Stimulated activated naive CD8-positive, alpha-beta T cell treated with anti-CD3 and anti-CD28 coated beads, Interleukin-15, Interleukin-2, amounts not matched to agents 100 U/mL and 50 U/mL, for 24 hours (primary cell): ENCODE data around the gene NDUFB2.
"Not testable (repeated sequence)": the region's sequence is repeated elsewhere in the genome, so short reads cannot be mapped to it uniquely, and the experiment has no call there.

Experiments
- ATAC-seq: fragments of 150-1000 bp; cut with Tn5 transposase; one replicate; pipeline ENCODE4 v1.10.0; 2021
- DNase-seq: peaks from one replicate; pipeline ENCODE4 v3.0.0; 2021

Gene NDUFB2

DNA sequence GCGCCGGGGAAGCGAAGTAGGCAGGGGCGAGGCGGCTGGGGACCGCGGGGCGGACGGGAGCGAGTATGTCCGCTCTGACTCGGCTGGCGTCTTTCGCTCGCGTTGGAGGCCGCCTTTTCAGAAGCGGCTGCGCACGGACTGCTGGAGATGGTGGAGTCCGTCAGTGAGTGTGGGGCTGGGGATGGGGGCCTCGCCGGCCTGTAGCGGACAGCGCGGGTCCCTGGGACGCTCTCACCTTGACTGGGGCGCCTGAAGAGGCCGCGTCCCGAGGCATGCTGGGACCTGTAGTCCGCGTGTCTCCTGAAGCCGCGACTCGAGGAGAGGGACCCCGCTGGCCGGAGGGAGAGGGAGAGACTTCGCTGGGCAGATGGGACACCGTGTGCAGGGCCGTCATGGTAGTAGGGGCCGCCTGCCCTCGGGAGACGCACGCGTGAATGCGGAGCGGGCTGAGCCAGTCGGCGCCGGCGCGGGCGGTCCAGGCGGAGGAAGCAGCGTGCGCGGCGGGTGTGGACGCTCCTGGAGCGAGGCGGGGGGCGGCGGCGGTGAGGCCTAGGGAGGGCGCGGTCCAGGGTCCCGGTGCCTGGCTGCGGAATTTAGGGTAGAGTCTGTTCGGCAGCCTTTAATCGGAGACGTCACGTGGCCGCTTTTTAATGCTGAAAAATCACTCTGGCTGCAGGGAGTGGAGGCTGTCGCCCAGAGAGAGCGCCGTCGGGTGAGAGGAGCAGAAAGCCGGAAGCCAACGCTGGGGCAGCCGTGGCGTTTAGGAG, at the start of gene NDUFB2:
Gene NDUFB2, plus strand, starts transcription at position 29 of the 767 bp plus-strand sequence. Its CDS starts 37 bp downstream, at position 66.
- ATAC-seq, result peak; percentile 86
- peak; percentile 75 for DNase-seq

DNA sequence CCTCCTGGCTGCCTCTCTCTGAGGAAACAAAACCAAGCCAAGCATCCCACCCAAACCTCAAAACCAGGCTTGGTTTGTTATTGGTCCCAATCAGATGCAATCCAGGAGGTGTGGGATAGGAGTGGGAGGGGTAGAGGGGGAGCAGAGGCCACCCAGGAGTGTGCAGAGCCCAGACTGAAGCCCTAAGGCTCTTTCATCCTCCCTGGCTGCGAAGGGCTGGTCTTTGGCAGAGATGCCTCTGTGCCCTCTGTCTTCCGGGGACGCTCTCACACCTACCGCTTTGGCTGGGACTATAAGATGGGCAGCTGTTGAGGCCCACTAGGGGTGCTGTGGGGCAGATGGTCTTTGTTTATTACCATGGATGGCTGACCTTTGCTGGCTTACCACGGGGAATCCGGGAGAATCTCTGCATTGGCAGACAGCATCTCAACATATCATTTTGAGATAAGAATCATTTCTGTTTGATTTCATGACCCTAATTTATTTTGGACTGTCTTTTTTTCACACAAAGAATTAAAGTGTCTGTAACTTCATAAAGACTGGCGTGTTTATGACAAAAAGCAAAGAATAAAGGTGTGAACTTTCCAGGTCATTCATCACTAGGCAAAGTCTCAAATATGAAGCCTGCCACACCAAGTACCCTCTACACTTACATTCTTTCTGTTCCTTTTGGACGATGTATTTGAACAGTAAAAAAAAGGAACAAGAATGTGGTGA, 49.4 kb upstream of the NDUFB2 start:
- peak; percentile 37 for DNase-seq
- peak; percentile 88 for ATAC-seq

DNA sequence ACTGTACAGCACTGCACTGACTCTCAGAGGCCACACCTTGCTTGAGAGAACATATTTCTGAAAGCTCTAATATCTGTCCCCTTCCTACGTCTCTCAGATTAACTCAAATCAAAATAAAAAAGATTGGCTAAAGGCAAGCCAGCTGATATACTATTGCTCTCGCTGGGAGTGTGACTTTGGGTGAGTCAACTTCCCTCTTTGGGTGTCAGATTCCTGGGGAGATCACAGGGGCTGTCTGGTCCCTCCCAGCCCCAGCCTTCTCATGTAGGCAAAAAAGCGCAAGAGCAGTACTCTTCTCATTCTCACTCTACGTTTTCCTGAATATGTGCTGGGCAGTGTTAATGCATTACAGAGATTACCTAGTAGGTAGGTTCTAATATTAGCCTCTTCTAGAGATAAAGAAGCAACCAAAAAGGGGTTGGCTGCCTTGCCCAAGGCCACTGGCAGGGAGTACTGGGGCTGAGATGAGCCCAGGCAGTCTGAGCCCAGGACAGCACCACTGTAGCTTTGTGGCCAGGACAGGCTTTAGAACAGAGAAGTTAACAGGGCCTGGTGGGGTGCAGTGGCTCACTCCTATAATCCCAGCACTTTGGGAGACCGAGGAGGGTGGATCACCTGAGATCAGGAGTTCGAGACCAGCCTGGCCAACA, 46.8 kb upstream of the NDUFB2 start:
- DNase-seq, result no peak
- no peak for ATAC-seq

DNA sequence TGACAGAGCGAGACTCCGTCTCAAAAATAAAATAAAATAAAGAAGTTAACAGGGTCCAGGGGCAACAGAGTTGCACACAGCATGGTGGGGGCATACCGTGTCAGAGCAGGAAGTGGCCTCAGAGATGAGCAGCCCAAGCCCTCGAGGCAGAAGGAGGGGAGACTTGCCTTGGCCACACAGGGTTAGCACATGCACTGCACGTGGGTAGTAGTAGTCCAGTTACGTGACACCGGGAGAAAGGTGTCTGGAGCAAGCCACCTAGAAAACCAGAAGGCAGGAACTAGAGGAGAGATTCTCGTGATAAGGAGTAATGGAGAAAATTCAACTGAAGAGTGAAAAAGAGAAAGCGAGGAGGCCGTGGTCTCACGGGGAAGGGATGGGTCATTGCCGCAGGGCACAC, 46.1 kb upstream of the NDUFB2 start:
- no peak for ATAC-seq

DNA sequence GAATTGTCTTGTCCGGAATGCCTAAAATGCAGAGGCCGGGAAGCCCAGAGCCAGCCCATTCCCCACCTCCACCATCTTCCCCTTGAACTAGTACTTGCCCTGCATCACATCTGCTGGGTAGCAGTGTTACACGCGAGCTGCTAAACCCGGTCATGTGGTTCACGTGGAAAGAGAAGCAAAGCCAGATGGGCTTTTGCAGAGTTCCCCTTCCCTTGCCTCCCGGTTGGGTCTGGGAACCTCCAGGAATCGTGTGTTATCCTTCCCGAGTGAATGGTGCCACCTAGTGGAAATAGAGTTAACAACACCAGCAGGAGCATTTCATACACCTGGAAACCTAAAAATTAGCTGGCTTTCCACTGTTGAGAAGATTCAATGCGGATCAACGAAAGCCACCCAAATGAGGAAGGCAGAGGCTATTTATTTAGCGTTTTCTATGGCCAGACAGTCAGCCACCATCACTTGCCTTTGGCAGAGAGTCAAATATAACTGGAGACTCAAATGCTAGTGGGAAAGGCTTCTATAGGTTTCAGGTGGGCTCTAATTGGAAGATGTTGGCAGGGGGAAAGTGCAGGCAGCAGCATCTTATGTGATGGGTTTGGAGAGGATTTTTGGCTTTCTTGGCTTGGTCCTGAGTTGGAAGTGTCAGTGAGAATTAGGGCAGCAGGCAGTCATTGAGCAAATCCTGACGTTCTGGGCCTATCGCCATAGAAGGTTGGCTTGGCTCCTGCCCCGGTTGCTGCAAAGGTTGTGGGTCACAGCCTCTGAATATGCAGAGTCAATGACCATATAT, 43.0 kb upstream of the NDUFB2 start:
- no peak for DNase-seq
- no peak for ATAC-seq

More for the DNA sequence above, 46.1 kb upstream of the NDUFB2 start:
- no peak for DNase-seq

DNA sequence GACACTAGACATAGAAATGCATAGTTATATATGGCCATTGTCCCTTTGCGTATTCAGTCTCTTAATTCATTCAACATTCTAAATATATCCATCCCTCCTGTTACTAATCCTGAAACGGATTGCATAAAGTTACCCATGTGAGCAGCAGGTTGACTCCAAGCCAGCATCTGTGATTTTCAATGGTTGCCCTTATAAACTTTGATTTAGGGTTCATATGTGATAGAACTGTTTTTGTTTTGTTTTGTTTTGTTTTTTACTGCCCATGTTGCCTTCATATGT, 42.5 kb upstream of the NDUFB2 start:
- DNase-seq, result no peak
- ATAC-seq, result no peak

DNA sequence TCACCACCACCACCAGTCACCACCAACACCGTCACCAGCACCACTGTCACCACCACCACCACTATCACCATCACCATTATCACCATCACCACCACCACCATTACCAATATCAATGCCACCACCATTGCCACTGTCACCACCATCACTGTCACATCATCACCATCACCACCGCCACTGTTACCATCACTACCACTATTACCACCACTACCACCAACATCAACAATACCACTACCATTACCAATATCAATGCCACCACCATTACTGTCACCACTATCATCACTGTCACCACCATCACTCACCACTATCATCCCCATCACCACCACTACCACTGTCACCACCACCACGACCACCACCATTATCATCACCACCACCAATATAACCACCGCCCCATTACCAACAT, 41.8 kb upstream of the NDUFB2 start:
- no peak for ATAC-seq

DNA sequence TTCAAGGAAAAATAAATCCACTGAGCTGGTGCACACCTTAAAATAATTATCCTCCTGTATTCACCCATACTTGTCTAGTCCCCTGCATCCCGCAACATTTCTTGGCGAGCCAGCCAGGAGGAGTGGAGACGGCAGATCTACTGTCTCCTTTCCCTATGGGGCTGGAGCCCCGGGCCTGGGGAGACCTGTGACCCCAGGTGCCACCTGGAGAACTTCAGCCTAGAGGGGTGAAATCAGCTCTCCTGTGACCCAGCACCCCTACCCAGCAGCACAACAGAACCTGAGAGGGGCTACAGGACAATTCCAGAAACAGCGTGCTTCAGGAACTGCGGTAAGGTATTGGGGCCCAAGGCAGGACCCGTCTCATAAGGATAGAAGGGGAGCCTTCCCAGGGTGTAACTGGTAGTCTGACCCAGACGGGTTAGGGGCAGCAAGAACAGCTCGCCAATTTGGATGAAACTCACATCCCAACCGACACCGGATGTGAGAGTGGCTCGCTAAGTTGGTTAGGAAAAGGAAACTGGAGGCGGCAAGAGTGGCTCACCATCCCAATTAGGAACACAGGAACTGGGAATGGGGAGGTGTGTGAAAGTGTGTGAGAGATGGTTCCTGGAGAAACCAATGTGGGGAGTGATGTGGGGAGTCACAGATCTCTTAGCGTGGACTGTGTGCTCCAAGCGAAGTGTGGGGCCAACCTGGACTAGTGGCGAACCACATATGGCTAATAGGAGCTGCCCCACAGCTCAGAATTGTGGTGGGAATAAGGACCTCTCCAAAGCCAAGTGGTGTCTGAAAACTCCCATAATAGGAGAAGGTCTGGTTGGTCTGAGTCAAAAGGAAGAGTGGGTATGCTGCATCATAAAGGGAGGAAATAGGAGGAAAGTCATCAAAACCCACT, 40.7 kb upstream of the NDUFB2 start:
- no peak for ATAC-seq

More for the DNA sequence above, 41.8 kb upstream of the NDUFB2 start:
- DNase-seq, result no peak

DNA sequence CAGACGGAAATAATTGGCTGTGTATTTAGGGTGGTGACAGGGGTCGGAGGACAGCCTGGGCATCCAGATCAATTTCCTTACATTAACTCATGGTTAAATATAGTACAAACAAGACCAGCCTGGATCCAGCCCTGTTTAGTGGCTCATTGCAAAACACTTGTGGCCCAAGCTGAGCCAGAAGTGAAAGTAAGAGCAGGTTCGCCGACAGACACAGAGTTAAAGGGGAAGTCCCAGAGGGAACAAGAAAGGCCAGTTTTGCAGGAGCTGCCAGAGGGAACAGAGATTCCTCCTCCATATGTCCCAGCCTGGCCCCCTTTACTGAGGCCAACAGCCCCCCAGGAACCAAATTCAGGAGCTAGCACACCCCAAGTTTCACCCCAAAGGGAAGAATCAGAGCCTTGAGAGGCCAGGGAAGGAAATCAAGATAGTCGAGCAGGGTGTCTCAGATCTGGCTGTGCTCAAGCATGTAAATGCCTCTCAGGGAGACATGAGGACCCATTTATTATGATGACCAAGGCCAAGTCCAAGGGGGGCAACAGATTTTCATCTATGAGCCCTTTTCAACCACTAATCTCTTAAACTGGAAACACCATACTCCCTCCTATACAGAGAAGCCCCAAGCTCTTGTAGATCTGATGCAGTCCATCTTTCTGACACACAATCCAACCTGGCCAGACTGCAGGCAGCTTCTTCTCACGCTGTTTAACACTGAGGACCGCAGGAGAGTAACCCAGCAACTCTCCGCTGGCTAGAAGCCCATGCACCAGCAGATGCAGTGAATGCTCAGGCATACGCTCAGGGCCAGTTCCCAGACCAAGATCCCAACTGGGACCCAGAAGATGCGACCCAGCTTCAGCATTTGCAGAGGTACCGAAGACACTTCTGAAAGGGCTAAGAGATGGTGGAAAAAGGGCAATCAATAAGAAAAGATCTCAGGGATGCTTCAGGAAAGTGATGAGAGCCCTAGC, 39.7 kb upstream of the NDUFB2 start:
- ATAC-seq, result peak; percentile 84
- DNase-seq, result peak; percentile 46

More for the DNA sequence above, 40.7 kb upstream of the NDUFB2 start:
- no peak for DNase-seq

DNA sequence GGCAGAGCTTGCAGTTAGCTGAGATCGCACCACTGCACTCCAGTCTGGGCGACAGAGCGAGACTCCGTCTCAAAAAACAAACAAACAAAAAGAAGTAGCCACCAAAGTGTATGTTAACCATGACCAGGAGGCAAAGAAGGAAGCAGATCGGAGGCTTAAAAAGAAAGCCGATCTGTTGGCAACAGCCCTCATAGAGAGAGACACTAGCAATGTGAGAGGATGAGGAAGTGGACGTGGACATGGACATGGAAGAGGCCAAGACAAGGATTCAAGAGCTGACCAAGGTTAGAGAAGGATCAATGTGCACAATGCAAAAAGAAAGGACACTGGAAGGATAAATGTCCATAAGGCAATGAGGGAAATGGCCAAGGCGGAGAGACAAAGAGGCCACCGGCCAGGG, 38.6 kb upstream of the NDUFB2 start:
- no peak for DNase-seq
- no peak for ATAC-seq

DNA sequence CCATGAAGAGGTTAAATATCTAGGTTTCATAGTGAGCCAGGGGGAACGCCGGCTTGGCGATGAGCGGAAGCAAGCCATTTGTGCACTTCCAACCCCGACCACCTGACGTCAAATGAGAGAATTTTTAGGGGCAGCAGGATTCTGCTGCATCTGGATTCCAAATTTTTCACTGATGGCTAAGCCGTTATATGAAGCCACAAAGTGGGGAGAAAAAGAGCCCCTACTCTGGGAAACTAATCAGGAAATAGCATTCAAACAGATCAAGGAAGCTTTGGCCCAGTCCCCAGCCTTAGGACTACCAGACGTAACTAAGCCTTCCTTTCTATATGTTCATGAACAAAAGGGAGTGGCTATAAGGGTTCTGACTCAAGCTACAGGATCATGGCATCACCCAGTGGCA, 36.7 kb upstream of the NDUFB2 start:
- no peak for DNase-seq
- ATAC-seq, result no peak

DNA sequence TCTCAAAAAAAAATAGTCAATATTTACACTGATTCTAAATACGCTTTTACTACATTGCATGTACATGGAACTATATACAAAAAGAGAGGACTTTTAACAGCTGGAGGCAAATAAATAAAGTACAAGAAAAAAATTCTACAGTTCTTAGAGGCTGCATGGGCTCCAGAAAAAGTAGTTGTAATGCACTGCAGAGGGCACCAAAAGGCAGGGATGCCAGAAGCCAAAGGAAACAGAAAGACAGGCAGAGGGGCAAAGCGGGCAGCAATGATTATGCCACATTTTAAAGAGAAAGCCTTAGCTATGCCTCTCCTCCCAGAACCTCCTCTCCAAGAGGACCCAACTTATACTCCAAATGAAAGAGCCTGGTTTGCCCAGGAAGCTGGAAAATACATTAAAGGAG, 35.4 kb upstream of the NDUFB2 start:
- ATAC-seq (no peak), DNase-seq (no peak)

DNA sequence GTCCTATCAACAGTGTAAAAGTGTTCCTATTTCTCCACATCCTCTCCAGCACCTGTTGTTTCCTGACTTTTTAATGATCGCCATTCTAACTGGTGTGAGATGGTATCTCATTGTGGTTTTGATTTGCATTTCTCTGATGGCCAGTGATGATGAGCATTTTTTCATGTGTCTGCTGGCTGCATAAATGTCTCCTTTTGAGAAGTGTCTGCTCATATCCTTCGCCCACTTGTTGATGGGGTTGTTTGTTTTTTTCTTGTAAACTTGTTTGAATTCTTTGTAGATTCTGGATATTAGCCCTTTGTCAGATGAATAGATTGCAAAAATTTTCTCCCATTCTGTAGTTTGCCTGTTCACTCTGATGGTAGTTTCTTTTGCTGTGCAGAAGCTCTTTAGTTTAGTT, 33.6 kb upstream of the NDUFB2 start:
- DNase-seq, ATAC-seq: not testable (repeated sequence)

DNA sequence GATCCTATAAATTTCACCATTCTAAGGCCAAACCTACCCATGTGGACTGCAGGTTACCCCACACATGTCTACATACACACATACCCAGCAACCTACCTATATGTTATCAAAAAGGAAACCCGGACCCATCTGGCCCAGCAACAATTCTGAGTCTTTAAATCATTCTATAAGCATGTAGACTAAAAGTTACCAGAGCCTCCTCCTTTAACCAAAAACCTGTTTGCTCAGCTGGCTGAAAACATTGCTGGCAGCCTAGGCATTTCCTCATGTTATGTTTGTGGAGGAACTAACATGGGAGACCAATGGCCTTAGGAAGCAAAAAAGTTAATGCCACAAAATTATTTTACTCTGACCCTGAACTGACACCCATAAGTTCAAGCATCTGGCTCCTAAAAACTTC, 29.0 kb upstream of the NDUFB2 start:
- ATAC-seq (no peak), DNase-seq (no peak)

DNA sequence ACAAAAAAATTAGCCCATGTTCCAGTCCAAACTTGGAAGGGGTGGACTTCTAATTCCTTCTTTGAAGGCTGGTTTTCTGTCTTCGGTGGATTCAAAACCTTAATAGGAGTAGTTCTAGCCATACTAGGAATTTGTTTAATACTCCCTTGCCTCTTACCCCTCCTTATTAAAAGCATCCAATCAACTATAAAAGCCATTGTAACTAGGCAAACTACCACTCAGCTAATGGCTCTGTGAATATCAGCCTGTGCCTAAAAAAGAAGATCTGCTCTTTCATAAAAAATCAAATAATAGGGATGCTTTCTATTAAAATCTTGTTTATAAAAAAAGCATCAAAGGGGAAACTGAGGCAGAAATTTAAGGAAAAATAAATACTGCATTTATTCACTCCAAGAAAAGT, 27.9 kb upstream of the NDUFB2 start:
- ATAC-seq (no peak), DNase-seq (no peak)

DNA sequence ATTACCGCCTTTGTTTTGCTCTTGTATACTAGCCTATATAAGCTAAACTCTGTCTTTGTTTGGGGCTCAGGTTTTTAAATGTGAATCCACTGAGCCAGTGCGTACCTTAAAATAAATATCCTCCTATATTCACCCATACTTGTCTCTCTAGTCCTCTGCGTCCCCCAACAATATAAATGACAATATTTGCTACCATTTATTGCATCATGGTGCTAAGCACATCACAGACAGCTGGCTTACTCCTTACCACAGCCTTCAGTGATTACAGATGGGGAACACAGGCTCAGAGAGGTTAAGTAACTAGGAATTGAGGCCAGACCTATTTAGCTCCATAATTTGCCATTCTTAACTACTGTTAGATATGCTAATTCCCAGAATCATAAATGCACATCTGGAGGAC, 27.2 kb upstream of the NDUFB2 start:
- DNase-seq (no peak), ATAC-seq (no peak)

DNA sequence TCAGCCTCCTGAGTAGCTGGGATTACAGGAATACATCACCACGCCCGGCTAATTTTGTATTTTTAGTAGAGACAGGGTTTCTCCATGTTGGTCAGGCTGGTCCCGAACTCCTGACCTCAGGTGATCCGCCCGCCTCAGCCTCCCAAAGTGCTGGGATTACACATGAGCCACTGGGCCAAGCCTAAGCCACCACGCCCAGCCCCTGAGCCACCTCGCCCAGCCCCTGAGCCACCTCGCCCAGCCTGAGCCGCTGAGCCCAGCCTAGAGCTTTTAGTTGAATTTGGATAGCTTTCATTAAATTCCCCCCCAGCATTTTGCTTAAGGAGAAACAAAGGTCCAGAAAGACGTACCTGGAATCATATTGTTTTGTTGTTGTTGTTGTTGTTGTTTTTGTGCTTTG, 26.6 kb upstream of the NDUFB2 start:
- DNase-seq, ATAC-seq: not testable (repeated sequence)

DNA sequence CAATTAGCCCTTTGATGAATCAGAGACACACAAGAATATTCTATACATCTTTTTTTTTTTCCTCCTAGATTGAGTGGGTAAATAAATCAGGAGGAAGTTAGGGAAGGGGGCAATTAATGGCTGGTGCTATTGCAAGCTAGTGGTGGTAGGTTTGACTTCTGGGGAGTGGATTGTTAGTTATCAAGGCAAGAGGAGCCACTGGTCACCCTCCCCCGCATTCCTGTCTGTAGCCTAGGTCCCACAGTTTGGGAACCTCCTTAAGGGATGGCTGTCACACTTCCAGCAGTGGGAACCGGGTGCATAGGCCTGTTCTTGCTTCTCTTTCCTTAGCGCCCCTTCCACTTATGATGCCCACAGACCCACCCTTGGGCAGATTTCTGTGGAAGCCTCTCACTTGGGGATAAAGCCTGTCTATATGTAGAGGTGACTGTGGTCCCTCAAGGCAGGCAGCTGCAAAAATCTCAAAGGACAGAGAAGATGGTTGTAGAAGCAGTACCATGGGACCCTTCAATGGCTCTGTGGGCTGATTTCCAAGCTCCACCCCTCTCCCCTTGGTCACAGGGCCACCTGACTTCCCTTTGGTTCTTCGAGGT, 26.1 kb upstream of the NDUFB2 start:
- no peak for ATAC-seq

DNA sequence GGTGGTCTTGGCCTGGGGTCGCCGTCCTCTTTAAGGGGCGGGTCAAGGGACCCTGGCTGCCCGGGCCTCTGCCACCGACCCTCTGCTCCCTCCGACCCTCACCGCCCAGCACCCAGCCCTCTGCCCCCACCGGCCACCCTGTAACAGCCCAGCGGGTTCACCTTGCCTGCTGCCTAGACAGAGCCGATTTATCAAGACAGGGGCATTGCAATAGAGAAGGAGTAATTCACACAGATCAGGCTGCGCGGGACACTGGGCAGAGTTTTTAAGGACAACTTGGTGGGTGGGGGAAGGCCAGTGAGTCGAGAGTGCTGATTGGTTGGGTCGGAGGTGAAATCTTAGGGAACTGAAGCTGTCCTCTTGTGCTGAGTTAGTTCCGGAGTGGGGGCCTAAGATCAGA, 24.5 kb upstream of the NDUFB2 start:
- no peak for DNase-seq
- ATAC-seq, result no peak

More for the DNA sequence above, 26.1 kb upstream of the NDUFB2 start:
- DNase-seq, result no peak
